Panc1 (cell line): ENCODE data around the gene CNKSR2. TPM values are rescaled to one million over a fixed set of nuclear protein-coding genes. Genes with fewer than 3 reads are reported as not detected.

ENCODE experiments used
- ATAC-seq: fragments of 200-7000 bp; cut with Tn5 transposase; 2 replicates; pipeline ENCODE4 v1.9.1; 2020; ENCODE audit warnings: mild to moderate bottlenecking, moderate library complexity
- BruUV-seq: library from RNA; stranded (reverse); fragments of 400-500 nt; replicated peaks from 2 replicates; lab custom pipeline; 2021; lab: Mats Ljungman, UMichigan
- CTCF ChIA-PET: fragments of 300-600 bp; sonication (Branson Sonifier 250); formaldehyde crosslinking; loops from one replicate; lab custom pipeline; 2022; ENCODE audit warnings: antibody characterized with exemption; lab: Charles Lee
- POLR2A ChIA-PET: fragments of 300-600 bp; sonication (Branson Sonifier 250); formaldehyde crosslinking; loops from one replicate; lab custom pipeline; 2022; ENCODE audit warnings: antibody characterized with exemption; lab: Charles Lee
- DNase-seq: peaks from one replicate; pipeline ENCODE4 v3.0.0-alpha.2; 2010; ENCODE audit warnings: low read depth, low spot score
- H3K27ac ChIP-seq: 2 replicates; pipeline ENCODE4 v1.5.1; 2011; ENCODE audit warnings: mild to moderate bottlenecking, low read length, inconsistent platforms
- H3K27me3 ChIP-seq: fragments of 200-500 bp; sonication (Bioruptor generic); 2 replicates; pipeline ENCODE4 v1.6.0; 2014; ENCODE audit warnings: low read length, inconsistent platforms; ENCODE audit not compliant: control insufficient read depth, insufficient read depth
- H3K36me3 ChIP-seq: fragments of 200-500 bp; sonication (Bioruptor generic); 2 replicates; pipeline ENCODE4 v1.5.1; 2014; ENCODE audit warnings: inconsistent platforms, mild to moderate bottlenecking, low read length, moderate library complexity; ENCODE audit not compliant: control insufficient read depth, insufficient read depth
- H3K4me1 ChIP-seq: 2 replicates; pipeline ENCODE4 v1.5.1; 2011; ENCODE audit warnings: inconsistent platforms, mild to moderate bottlenecking, low read length, moderate library complexity; ENCODE audit not compliant: control insufficient read depth, insufficient read depth
- H3K4me3 ChIP-seq, 2 experiments: 2 replicates each; pipeline ENCODE4 v1.5.1; 2011 to 2012; ENCODE audit warnings: low read depth in 2 of 2, low read length in 2 of 2, mild to moderate bottlenecking in 2 of 2, inconsistent platforms in 1 of 2, moderate library complexity in 1 of 2
- H3K9me3 ChIP-seq: fragments of 200-500 bp; sonication (Bioruptor generic); 2 replicates; pipeline ENCODE4 v1.5.1; 2014; ENCODE audit warnings: low read depth, mild to moderate bottlenecking, inconsistent platforms, low read length, moderate library complexity; ENCODE audit not compliant: control insufficient read depth, insufficient read depth
- POLR2AphosphoS5 ChIP-seq: IDR thresholded peaks from 2 replicates; pipeline ENCODE4 v1.6.1; 2012; ENCODE audit warnings: mild to moderate bottlenecking, low read depth, low read length, moderate library complexity
- SIN3A ChIP-seq: IDR thresholded peaks from 2 replicates; pipeline ENCODE4 v1.6.1; 2012; ENCODE audit warnings: low read depth, mild to moderate bottlenecking, low read length, moderate library complexity, borderline replicate concordance; ENCODE audit not compliant: insufficient read depth
- TCF7L2 ChIP-seq: IDR thresholded peaks from 2 replicates; pipeline ENCODE4 v1.6.1; 2011; ENCODE audit warnings: mild to moderate bottlenecking, low read depth, low read length, inconsistent platforms
- in situ Hi-C: cut with HindIII; loops from 2 replicates; pipeline ENCODE4 v1.10.0; 2016; ENCODE audit warnings: low sequenced_read_pairs, low pct_unique_long_range_greater_than_20kb
- intact Hi-C: fragments of 100-400 bp; cut with micrococcal nuclease; formaldehyde crosslinking; loops from one replicate; pipeline ENCODE4 v1.10.0; 2022; ENCODE audit not compliant: unreplicated experiment
- total RNA-seq: library from RNA; stranded (reverse); gene quantifications from one replicate; pipeline ENCODE4 v1.2.1, GENCODE V29; 2021; ENCODE audit not compliant: unreplicated experiment
- TF ChIP-seq, protein P1 (sequence below), 2 experiments: IDR thresholded peaks; 2 replicates each; pipeline ENCODE4 v1.6.1; 2011 to 2012; ENCODE audit warnings: low read depth in 2 of 2, control low read depth in 1 of 2, low read length in 1 of 2, mild to moderate bottlenecking in 1 of 2, moderate library complexity in 1 of 2; ENCODE audit not compliant: insufficient read depth in 1 of 2
- TF ChIP-seq, protein P2 (sequence below): fragments of 450-650 bp; IDR thresholded peaks from 2 replicates; pipeline ENCODE4 v1.5.1; 2017; ENCODE audit warnings: mild to moderate bottlenecking

Gene CNKSR2
- total RNA-seq, 1 experiment from 2014 or later, result not detected

DNA sequence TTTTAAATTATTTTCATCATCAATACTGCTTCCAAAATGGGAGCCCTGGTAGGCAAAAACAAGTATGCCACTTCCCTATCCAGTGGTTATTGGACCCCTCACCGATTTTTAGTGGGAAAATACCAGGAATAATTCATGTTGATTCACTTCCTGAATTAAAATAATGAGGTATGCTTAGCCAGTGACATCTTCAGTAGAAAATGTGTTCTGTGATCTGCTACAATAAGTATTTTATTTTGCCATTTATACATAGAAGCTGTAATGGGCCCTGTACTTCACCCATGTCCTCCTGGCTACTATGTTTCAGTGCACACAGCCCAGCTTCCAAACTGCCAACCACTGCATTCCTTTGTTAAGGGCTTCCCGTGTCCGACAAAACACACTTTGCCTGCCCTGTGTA, 324.9 kb downstream of the CNKSR2 start:
- no peaks in the 10 kb centered on the region for H3K27me3 ChIP-seq
- no peak for ATAC-seq
- ChIA-PET CTCF (no interaction called here), POLR2A (no interaction called here)
- no peaks in the 10 kb centered on the region for H3K36me3 ChIP-seq
- H3K4me3 ChIP-seq, result no peak overlapping the region
- intact Hi-C loops, result no loop called here
- no TSS peak for BruUV-seq
- no peaks in the 10 kb centered on the region for H3K4me1 ChIP-seq
- H3K27ac ChIP-seq, result no peak overlapping the region
- TF ChIP-seq, protein P1, sequence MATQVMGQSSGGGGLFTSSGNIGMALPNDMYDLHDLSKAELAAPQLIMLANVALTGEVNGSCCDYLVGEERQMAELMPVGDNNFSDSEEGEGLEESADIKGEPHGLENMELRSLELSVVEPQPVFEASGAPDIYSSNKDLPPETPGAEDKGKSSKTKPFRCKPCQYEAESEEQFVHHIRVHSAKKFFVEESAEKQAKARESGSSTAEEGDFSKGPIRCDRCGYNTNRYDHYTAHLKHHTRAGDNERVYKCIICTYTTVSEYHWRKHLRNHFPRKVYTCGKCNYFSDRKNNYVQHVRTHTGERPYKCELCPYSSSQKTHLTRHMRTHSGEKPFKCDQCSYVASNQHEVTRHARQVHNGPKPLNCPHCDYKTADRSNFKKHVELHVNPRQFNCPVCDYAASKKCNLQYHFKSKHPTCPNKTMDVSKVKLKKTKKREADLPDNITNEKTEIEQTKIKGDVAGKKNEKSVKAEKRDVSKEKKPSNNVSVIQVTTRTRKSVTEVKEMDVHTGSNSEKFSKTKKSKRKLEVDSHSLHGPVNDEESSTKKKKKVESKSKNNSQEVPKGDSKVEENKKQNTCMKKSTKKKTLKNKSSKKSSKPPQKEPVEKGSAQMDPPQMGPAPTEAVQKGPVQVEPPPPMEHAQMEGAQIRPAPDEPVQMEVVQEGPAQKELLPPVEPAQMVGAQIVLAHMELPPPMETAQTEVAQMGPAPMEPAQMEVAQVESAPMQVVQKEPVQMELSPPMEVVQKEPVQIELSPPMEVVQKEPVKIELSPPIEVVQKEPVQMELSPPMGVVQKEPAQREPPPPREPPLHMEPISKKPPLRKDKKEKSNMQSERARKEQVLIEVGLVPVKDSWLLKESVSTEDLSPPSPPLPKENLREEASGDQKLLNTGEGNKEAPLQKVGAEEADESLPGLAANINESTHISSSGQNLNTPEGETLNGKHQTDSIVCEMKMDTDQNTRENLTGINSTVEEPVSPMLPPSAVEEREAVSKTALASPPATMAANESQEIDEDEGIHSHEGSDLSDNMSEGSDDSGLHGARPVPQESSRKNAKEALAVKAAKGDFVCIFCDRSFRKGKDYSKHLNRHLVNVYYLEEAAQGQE (IDR thresholded peaks at IDR 0.05; ENCODE audit: insufficient read depth in 1 of 2, low read depth in 2 of 2, low read length in 1 of 2), result no peak
- no peak for TF ChIP-seq POLR2AphosphoS5
- TF ChIP-seq, protein P2, sequence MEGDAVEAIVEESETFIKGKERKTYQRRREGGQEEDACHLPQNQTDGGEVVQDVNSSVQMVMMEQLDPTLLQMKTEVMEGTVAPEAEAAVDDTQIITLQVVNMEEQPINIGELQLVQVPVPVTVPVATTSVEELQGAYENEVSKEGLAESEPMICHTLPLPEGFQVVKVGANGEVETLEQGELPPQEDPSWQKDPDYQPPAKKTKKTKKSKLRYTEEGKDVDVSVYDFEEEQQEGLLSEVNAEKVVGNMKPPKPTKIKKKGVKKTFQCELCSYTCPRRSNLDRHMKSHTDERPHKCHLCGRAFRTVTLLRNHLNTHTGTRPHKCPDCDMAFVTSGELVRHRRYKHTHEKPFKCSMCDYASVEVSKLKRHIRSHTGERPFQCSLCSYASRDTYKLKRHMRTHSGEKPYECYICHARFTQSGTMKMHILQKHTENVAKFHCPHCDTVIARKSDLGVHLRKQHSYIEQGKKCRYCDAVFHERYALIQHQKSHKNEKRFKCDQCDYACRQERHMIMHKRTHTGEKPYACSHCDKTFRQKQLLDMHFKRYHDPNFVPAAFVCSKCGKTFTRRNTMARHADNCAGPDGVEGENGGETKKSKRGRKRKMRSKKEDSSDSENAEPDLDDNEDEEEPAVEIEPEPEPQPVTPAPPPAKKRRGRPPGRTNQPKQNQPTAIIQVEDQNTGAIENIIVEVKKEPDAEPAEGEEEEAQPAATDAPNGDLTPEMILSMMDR, result no peak
- no peak for TF ChIP-seq SIN3A
- TF ChIP-seq TCF7L2, result no peak
- no peak for DNase-seq
- H3K9me3 ChIP-seq, result no peaks in the 10 kb centered on the region
- in situ Hi-C loops, result no loop called here

DNA sequence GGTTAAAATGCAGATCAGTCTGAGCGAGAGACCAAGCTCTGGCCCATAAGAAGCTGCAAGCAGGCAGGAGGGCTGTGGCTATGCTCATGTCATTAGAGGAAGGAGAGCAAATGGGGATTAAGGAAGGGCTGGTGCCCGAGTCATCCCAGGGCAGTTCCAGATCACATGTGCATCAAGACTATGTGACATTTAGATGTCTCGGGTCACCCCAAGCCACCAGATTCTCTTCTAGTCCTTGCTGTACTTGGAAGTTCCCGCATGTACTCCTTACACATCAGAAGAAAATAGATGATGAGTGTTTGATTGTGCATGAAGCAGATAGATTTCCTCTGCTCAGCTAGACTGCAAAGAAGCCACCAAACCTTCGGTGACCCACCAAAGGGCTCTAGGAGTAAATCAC, 326.1 kb downstream of the CNKSR2 start:
- intact Hi-C loops, result no loop called here
- Histone ChIP-seq H3K9me3 (no peaks in the 10 kb centered on the region), H3K4me1 (no peaks in the 10 kb centered on the region), H3K4me3 (no peak overlapping the region), H3K27me3 (no peaks in the 10 kb centered on the region), H3K27ac (no peak overlapping the region), H3K36me3 (no peaks in the 10 kb centered on the region)
- ChIA-PET CTCF (no interaction called here), POLR2A (no interaction called here)
- in situ Hi-C loops, result no loop called here
- no TSS peak for BruUV-seq
- TF ChIP-seq, protein P1 (IDR thresholded peaks at IDR 0.05; ENCODE audit: insufficient read depth in 1 of 2, low read depth in 2 of 2, low read length in 1 of 2), result no peak
- TF ChIP-seq, protein P2, result no peak
- TF ChIP-seq POLR2AphosphoS5 (no peak), TCF7L2 (no peak), SIN3A (no peak)
- DNase-seq, result no peak
- no peak for ATAC-seq
